ENCODE measurements around the gene PRKAG3. TPM values are rescaled to one million over a fixed set of nuclear protein-coding genes. Genes with fewer than 3 reads are reported as not detected.

PRKAG3 gene
- total RNA-seq, 4 donors from 2014 or later: not detected

DNA sequence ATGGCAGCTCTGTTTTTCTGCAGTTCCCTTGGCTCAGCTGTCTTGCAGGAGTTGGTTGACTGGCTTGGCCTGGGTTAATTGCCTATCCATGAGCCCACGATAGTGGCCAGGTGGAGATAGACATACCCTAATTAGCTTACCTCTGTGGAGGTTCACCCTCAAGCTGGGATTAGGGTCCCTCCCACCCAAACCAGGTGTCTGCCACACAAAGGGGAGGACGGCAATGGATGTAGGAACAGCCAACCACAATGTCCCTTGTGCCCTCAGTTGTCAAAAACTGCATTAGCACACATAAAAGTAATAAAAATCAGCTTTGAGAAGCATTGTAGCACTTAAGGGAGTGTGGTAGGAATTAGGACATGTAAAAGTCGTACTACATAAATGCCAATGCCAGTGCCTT lies 45.5 kb downstream of the PRKAG3 start:
- Histone ChIP-seq H3K4me1 (peaks cover 0 to 50% (median 0%) of the 10 kb centered on the region in 3 donors), H3K4me3 (no peak overlapping the region), H3K27me3 (peaks cover 0 to 9% (median 0%) of the 10 kb centered on the region in 4 donors), H3K27ac (no peak overlapping the region), H3K9me3 (no peaks in the 10 kb centered on the region), H3K36me3 (no peaks in the 10 kb centered on the region)
- TF ChIP-seq CTCF (IDR thresholded peaks at IDR 0.05) (no peak), POLR2A (IDR thresholded peaks at IDR 0.05) (no peak)
- DNase-seq: no peak
- 84 to 93% methylated on average over 3 of the region's 3 CpGs for WGBS, 2 donors
- intact Hi-C loops (cut with DNase I): no loop called here

- Histone ChIP-seq H3K27ac (no peak overlapping the region), H3K4me1 (peaks cover 0 to 57% (median 0%) of the 10 kb centered on the region in 3 donors), H3K27me3 (peaks cover 0 to 9% (median 0%) of the 10 kb centered on the region in 4 donors), H3K36me3 (no peaks in the 10 kb centered on the region), H3K4me3 (no peak overlapping the region), H3K9me3 (no peaks in the 10 kb centered on the region)
- TF ChIP-seq POLR2A (IDR thresholded peaks at IDR 0.05) (no peak), CTCF (IDR thresholded peaks at IDR 0.05) (no peak)
- 40% methylated on average over 1 of the region's 1 CpG; no CpG with 5 or more reads in 1 of the 2 donors for WGBS, 2 donors
- intact Hi-C loops (cut with DNase I): no loop called here
- DNase-seq: no peak
Measured at GRCh38 chr2:218785103-218785502, 46.5 kb downstream of the PRKAG3 start.

- WGBS, 2 donors: 79 to 92% methylated on average over 4 of the region's 4 CpGs
- intact Hi-C loops (cut with DNase I): no loop called here
- TF ChIP-seq POLR2A (IDR thresholded peaks at IDR 0.05): no peak
- no peak for TF ChIP-seq CTCF (IDR thresholded peaks at IDR 0.05)
- DNase-seq: no peak
- Histone ChIP-seq H3K4me1 (peaks cover 0 to 49% (median 0%) of the 10 kb centered on the region in 3 donors), H3K36me3 (no peaks in the 10 kb centered on the region), H3K27me3 (peaks cover 0 to 9% (median 0%) of the 10 kb centered on the region in 4 donors), H3K4me3 (peak overlapping the region in 1 of 4 donors; percentile 32), H3K27ac (no peak overlapping the region), H3K9me3 (no peaks in the 10 kb centered on the region)
Measured at GRCh38 chr2:218783688-218784087, 47.9 kb downstream of the PRKAG3 start.

DNA sequence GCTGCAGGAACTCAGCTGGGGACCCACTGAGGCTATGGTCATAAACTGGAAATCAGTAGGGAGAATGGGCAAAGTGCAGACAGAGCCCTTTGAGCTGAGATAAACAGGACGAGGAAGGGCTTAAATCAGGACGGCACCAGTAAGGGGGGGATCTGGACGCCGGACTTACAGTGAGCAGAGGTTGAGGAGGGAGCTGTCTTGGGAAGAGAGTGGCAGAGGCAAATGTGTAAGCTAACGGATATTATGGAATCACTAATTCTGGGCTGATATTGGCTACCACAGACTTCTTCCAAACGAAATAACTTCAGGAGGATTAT lies 49.1 kb downstream of the PRKAG3 start:
- intact Hi-C loops (cut with DNase I): no loop called here
- Histone ChIP-seq H3K27me3 (peaks cover 0 to 9% (median 0%) of the 10 kb centered on the region in 4 donors), H3K27ac (peak overlapping the region; percentile 77 to 87 (median 86)), H3K36me3 (no peaks in the 10 kb centered on the region), H3K4me1 (peaks cover 0 to 41% (median 0%) of the 10 kb centered on the region in 3 donors), H3K9me3 (peaks cover 0 to 3% (median under 1%) of the 10 kb centered on the region in 3 donors), H3K4me3 (peak overlapping the region; percentile 49 to 90 (median 72))
- WGBS, 2 donors: 7 to 24% methylated on average over 6 of the region's 6 CpGs
- no peak for DNase-seq
- TF ChIP-seq POLR2A (IDR thresholded peaks at IDR 0.05) (no peak), CTCF (IDR thresholded peaks at IDR 0.05) (no peak)

GRCh38 chr2:218781691-218782527 lies 49.7 kb downstream of the PRKAG3 start, which contains the start of gene CYP27A1:
CYP27A1 (plus strand) TSS chr2:218782147; CDS start chr2:218782183, 36 bp downstream.
- H3K4me3 ChIP-seq: peak within 1 kb of the TSS; percentile 49 to 90 (median 72)
- peaks cover 0 to 9% (median 0%) of the 10 kb centered on the region in 4 donors for H3K27me3 ChIP-seq
- peaks cover 0 to 41% (median 0%) of the 10 kb centered on the region in 3 donors for H3K4me1 ChIP-seq
- DNase-seq: no peak
- H3K36me3 ChIP-seq: no peaks in the 10 kb centered on the region
- peaks cover 0 to 9% (median 6%) of the 10 kb centered on the region in 3 donors for H3K9me3 ChIP-seq
- WGBS, 2 donors: 1 to 2% methylated on average over 17 to 35 of the region's 76 CpGs
- peak within 1 kb of the TSS; percentile 77 to 87 (median 86) for H3K27ac ChIP-seq
- TF ChIP-seq POLR2A (IDR thresholded peaks at IDR 0.05) (peak in 2 of 4 donors; percentile 29 to 40), CTCF (IDR thresholded peaks at IDR 0.05) (no peak)
- intact Hi-C loops (cut with DNase I): no loop called here

All from esophagus squamous epithelium (tissue), 5 donors.